Sigmoid colon (tissue), 4 donors: ENCODE measurements around the gene PKHD1.
A peak's percentile ranks its signal among the peaks of the same experiment; 100 is the strongest.

Experiments
- CTCF ChIP-seq, 4 experiments: fragments of 450-650 bp in 3 of 4; fragments of 200-600 bp in 1 of 4; IDR thresholded peaks; one replicate each; pipeline ENCODE4 v1.5.1; 2016 to 2019; ENCODE audit warnings: antibody characterized with exemption in 4 of 4, mild to moderate bottlenecking in 3 of 4, moderate library complexity in 2 of 4
- POLR2A ChIP-seq, 2 donors: fragments of 450-650 bp; IDR thresholded peaks; one replicate each; pipeline ENCODE4 v1.6.1; 2016; ENCODE audit warnings: antibody characterized with exemption in 2 of 2, mild to moderate bottlenecking in 2 of 2, moderate library complexity in 2 of 2
- POLR2AphosphoS5 ChIP-seq, 4 donors: sonication (generic); formaldehyde crosslinking; IDR thresholded peaks; one replicate each; pipeline ENCODE4 v1.6.1; 2017; ENCODE audit warnings: antibody characterized with exemption in 4 of 4

DNA sequence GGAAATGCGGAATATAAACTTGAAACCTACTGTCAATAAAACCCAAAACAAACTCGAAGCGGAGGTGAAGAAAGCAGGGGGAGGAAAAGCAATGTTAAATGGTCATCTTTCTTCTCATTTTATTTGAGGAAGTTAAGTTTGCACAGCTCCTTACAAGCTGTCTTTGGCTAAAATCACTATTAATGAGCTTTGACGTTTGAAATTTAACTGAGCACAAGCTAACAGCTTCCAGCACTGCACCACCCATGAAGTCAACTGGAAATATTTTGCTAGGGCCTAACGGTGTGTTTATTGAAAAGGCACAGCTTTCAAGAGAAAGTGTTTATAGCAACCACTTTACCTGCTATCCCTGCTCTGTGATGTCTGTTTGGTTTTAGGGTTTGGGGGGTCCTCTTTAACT, 103.8 kb downstream of the PKHD1 start:
- TF ChIP-seq CTCF (IDR thresholded peaks at IDR 0.05) (no peak), POLR2A (IDR thresholded peaks at IDR 0.05) (no peak), POLR2AphosphoS5 (IDR thresholded peaks at IDR 0.05) (peak; percentile 61 to 96 (median 89))
